Stimulated activated CD8-positive, alpha-beta memory T cell treated with anti-CD3 and anti-CD28 coated beads, Interleukin-7, amount 100 ng/mL, for 24 hours (primary cell): ENCODE measurements around the gene TMEM179.
A peak's percentile ranks its signal among the peaks of the same experiment; 100 is the strongest.

ENCODE experiments used
- DNase-seq: peaks from one replicate; pipeline ENCODE4 v3.0.0-alpha.2; 2020; ENCODE audit warnings: low read depth

Gene TMEM179

DNA sequence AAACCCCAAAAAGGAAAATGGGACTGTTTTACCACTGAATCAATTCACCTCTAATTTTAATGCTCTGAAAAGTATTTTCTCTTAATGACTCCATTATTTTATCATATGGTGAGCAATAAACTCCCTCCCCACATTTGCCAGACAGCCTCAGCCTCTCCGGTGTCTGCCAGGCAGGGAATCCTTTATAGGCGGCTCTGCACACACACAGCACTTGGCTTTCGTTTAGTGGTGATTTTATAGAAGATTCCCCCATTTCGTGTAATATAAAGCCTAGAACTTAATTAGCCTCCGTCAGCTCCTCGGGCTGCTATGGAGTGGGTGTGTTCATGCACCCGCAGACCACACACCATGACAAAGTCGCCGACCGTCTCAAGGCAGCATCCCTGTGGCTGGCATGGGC lies 35.1 kb downstream of the TMEM179 start:
- DNase-seq, result no peak

DNA sequence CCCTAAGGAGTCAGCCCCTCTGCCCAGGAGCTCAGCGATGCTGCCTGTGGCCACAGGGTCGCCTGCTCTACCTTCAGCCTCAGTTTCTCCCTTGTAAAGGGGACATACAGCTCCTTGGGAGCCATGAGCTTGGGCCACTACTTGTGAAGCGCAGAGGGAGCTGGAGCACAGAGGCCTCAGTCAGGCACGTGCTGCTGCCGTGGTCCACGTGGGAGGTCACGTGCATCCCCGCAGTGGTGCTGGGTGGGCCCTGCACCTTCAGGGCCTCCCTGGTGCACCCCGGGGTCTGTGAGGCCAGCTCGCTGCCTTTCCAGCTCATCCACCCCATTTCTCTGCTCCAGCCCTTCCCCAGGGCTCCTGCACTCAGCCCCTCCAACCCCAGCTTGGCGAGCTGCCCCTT lies 36.0 kb downstream of the TMEM179 start:
- DNase-seq, result no peak

GRCh38 chr14:104567957-104568225 lies 36.7 kb downstream of the TMEM179 start:
- DNase-seq, result no peak

DNA sequence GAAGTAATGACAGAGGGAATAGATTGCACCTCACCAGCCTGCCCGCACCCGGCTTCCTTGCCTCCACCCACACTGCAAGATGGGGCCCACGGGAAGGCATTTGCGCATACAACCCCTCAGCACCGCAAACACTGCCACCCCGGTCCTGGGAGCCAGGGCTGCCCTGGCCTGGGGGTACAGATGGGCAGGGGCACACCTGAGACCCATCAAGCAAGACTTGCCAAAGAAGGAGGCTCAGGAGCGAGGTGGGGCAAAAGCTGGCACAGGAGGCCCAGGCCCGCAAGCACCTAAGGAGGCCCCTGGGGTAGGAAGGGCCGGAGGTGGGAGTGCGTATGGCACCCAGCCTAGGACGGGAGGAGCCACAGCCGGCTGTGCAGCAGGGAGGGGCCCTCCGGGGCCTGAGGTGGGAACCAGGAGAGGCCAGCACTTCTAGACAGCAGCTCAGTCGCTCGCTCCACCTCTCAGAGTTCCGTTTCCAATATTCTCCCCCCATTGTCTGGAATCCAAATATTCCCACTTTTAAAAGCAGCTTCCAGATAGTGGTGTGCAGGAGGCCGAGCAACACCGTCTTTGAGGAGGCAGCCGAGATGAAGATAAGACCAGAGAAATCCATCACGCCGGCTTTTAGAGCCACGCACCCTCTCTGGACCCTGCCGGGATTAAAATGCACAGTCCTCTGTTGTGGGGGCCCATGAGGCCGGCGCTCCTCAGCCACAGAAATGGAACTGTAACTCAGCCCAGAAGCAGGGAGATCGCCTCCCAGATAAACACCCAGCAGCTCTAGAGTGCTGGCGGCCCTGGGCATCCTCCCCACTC lies 37.2 kb downstream of the TMEM179 start:
- no peak for DNase-seq

DNA sequence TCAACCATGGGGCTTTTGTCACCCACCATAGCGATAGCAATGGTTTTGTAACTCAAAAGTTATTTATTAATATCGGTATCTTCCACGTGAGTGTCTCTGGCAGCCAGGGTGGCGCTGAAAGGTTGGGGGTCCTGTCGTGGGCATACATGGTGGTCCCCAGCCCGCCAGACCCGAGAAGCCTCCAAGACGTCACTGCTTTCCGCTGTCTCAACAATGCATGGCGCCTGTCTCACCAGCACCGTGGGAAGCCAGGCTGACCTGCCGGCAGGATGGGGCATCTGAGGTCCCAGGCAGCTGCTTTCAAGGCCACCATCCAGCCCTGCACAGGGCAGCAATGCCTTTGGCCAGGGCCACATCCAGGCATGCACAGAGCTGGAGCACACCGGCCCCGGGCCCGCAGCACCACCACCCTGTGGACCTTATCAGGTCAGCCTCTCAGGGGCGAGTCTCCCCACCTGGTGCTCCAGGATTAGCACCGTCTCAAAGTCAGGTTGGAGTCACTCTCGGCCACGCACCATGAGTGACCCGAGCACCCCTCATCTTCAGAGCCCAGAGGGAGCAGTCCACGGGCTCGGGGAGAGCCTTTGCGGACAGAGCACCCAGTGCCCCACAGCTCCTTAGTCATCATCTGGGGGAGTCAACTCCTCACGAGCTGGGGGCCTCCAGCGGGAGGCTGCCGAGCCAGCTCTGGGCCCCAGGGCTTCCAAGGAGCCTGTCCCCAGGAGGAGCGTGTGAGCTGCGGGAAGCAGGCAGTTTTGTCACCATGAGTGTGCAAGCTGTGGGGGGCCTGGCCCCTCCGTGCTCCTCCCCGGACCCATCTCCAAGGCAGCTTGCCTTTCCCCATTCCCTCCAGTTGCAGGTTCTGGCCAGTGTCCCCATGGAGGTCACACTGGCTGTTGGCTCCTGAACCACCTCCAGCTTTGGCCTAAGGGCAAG lies 39.6 kb downstream of the TMEM179 start:
- DNase-seq, result no peak

- peak; percentile 45 for DNase-seq
These were observed 40.6 kb downstream of the TMEM179 start for GRCh38 chr14:104563742-104564615.

DNA sequence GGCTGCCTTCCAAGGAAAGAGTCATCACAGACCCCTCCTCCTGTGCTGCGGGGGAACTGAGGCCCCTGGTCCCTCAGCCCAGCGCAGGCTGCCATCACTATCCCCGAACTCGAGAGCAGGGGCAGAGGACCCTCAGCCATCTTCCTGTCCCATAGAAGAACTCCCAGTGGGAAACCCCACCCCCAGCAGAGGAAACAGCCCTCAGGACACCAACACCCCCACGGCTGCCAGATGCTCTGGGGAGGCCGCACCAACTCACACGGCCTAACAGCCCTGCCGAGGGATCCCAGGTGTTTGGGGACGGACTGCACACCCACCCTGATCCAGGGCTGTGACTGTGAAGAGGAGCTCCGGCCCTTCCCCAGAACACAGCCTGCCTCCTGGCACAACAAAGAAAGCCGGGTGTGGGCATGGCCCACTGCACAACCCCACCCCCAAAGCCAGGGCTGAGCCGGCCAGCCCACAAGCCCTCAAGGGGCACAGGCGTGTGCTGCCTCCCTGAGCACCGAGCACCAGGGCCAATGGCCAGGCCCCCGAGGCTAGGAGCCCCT lies 41.3 kb downstream of the TMEM179 start:
- no peak for DNase-seq

- DNase-seq, result no peak
These were observed 42.0 kb downstream of the TMEM179 start for GRCh38 chr14:104562606-104563005.

GRCh38 chr14:104561632-104562495 lies 42.7 kb downstream of the TMEM179 start:
- DNase-seq, result no peak

DNA sequence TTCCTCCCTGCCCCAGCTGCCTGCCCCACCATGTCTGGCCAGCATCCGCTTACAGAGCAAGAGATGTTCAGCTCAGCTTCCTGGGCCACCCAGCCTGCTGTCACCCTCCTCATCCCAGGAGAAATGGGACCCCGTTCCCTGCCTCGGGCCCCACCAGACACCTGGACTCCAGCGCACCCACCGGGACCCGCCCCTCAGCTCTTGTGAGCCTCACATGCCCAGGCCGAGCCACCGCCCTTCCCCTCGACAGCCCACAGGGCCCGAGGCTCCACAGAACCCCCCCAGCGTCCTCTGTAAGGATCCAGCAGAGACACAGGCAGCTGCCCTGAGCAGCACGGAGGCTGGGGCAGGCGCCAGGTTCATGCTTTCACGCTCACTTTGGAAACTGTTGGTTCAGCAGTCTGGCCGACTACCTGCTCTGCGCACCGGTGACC lies 43.4 kb downstream of the TMEM179 start:
- no peak for DNase-seq

GRCh38 chr14:104560586-104560945 lies 44.0 kb downstream of the TMEM179 start:
- DNase-seq, result no peak

GRCh38 chr14:104559804-104560585 lies 44.6 kb downstream of the TMEM179 start:
- DNase-seq, result no peak

GRCh38 chr14:104559028-104559803 lies 45.4 kb downstream of the TMEM179 start:
- DNase-seq, result no peak

DNA sequence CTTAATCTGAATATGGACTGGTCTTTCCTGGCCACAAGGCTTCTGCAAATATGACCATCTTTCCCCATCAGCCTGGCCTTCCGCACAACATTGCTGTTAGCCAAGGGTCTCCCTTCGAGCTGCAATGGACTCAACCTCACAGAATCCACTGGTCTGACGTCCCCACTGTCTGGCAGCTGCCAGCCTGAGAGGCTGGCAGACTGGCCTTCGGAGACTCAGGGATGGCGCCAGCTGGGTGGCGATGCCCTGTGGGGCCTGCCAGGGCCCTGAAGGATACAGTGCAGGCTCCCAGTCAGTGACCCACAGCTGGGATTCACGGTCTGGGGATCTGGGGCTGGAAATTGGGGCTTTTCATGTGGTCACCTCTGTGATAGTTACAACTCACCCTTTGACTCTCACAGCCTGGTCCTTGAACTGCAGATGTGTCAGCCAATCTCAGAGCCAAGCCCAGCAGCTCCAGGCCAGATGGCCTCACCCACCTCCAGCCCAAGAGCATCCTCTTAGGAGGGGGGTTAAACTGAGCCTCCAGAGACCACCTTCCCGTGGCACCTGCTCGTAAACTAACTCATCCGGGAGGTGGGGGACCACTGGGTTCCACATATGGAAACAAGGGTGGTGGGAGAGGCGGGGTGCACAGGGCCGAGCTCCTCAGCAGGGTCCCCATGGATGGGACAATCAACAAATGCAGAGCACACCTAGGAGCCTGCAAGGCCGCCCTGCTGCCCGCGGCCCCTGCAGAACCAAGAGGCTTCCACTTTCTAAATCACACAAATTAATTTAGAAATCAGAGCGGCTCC lies 46.1 kb downstream of the TMEM179 start:
- DNase-seq, result no peak

DNA sequence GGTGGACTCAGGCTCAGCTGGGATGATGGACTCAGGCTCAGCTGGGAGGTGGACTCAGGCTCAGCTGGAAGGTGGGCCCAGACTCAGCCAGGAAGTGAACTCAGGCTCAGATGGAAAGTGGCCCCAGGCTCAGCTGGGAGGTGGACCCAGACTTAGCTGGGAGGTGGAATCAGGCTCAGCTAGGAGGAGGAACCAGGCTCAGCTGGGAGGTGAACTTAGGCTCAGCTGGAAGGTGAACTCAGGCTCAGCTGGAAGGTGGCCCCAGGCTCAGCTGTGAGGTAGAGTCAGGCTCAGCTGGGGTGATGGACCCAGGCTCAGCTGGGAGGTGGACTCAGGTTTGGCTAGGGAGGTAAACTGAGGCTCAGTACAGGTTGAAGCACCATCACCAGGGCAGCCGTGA lies 46.8 kb downstream of the TMEM179 start:
- no peak for DNase-seq

DNA sequence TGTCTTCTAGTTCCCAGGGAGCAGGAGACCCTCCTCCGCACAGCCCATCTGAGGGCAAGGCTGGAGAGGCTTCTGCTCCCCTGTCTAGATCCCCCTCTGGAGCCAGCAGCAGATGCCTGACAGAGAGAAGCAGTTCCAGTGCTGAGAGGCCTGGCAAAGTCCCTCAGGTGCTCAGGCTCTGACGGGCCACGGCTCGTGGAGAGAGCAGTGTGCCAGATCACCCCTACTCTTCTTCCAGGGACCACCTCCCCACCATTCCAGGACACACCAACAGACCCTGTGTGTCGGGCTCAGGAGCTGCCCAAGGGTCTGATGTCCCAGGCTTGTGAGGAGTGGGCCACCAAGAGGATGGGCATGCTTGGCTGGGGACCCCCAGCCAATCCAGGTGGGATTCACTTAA lies 47.5 kb downstream of the TMEM179 start:
- no peak for DNase-seq

GRCh38 chr14:104556256-104557021 lies 48.1 kb downstream of the TMEM179 start:
- DNase-seq, result no peak
